CD14-positive monocyte (primary cell): ENCODE results near the gene DCUN1D5. TPM values are rescaled to one million over a fixed set of nuclear protein-coding genes. Genes with fewer than 3 reads are reported as not detected.
A peak's percentile ranks its signal among the peaks of the same experiment; 100 is the strongest.

ENCODE experiments used
- DNase-seq, 3 donors: peaks; one replicate each; pipeline ENCODE4 v3.0.0-alpha.2; 2011 to 2022
- H2AFZ ChIP-seq: 2 replicates; pipeline ENCODE4 v1.6.0; 2012; ENCODE audit warnings: mild to moderate bottlenecking, low read depth, low read length, inconsistent platforms; ENCODE audit not compliant: insufficient read depth, poor library complexity, severe bottlenecking
- H3K27ac ChIP-seq, 2 donors: 1 replicate in 1 of 2; 2 replicates in 1 of 2; pipeline ENCODE4 v1.5.1; 2012 to 2013; ENCODE audit warnings: low read length in 2 of 2, control low read depth in 1 of 2, inconsistent platforms in 1 of 2, low read depth in 1 of 2, mild to moderate bottlenecking in 1 of 2
- H3K27me3 ChIP-seq, 2 donors: one replicate each; pipeline versions ENCODE4 v1.6.0 to v1.6.1; 2011 to 2013; ENCODE audit warnings: low read length in 2 of 2; ENCODE audit not compliant: control insufficient read depth in 2 of 2, insufficient read depth in 2 of 2
- H3K36me3 ChIP-seq, 2 donors: replicated peaks in 1 of 2; 1 replicate in 1 of 2; 2 replicates in 1 of 2; pipeline versions ENCODE4 v1.5.1 to v1.6.1; 2012 to 2013; ENCODE audit warnings: low read length in 2 of 2, control low read depth in 1 of 2, inconsistent platforms in 1 of 2, mild to moderate bottlenecking in 1 of 2; ENCODE audit not compliant: insufficient read depth in 2 of 2, control insufficient read depth in 1 of 2
- H3K4me1 ChIP-seq, 2 donors: 1 replicate in 1 of 2; 2 replicates in 1 of 2; pipeline versions ENCODE4 v1.5.1 to v1.6.1; 2012 to 2013; ENCODE audit warnings: low read length in 2 of 2, control low read depth in 1 of 2, inconsistent platforms in 1 of 2, mild to moderate bottlenecking in 1 of 2, moderate library complexity in 1 of 2; ENCODE audit not compliant: insufficient read depth in 2 of 2, control insufficient read depth in 1 of 2
- H3K4me2 ChIP-seq: replicated peaks from 2 replicates; pipeline ENCODE3; 2012; ENCODE audit warnings: low read length, moderate library complexity, mild to moderate bottlenecking; ENCODE audit not compliant: poor library complexity, severe bottlenecking; ENCODE audit errors: extremely low read depth
- H3K4me3 ChIP-seq, 3 experiments: fragments of 200-600 bp in 1 of 3; sonication (generic) in 1 of 3; replicated peaks in 1 of 3; 1 replicate in 2 of 3; 2 replicates in 1 of 3; pipeline ENCODE4 v1.5.1; 2011 to 2013; ENCODE audit warnings: low read length in 3 of 3, mild to moderate bottlenecking in 3 of 3, control low read depth in 2 of 3, low read depth in 2 of 3, inconsistent platforms in 1 of 3, moderate library complexity in 1 of 3
- H3K79me2 ChIP-seq: 2 replicates; pipeline ENCODE4 v1.6.0; 2012; ENCODE audit warnings: mild to moderate bottlenecking, control low read depth, inconsistent platforms, low read length, moderate library complexity; ENCODE audit not compliant: insufficient read depth
- H3K9ac ChIP-seq: 2 replicates; pipeline ENCODE4 v1.6.0; 2017; ENCODE audit warnings: low read length, mild to moderate bottlenecking; ENCODE audit not compliant: insufficient read depth, poor library complexity, severe bottlenecking
- H3K9me3 ChIP-seq, 2 donors: replicated peaks in 1 of 2; 1 replicate in 1 of 2; 2 replicates in 1 of 2; pipeline versions ENCODE4 v1.5.1 to v1.6.1; 2012 to 2013; ENCODE audit warnings: low read length in 2 of 2, control low read depth in 1 of 2; ENCODE audit not compliant: control insufficient read depth in 1 of 2, insufficient read depth in 1 of 2
- H4K20me1 ChIP-seq: 2 replicates; pipeline ENCODE4 v1.6.0; 2012; ENCODE audit warnings: mild to moderate bottlenecking, low read length, control low read depth, moderate library complexity; ENCODE audit not compliant: insufficient read depth
- H3K27ac Mint-ChIP-seq, 7 donors: one replicate each; pipeline ENCODE4 v1.8.0; 2020; ENCODE audit warnings: mild to moderate bottlenecking in 7 of 7, mixed read lengths in 7 of 7, moderate library complexity in 6 of 7, inconsistent platforms in 2 of 7
- H3K27me3 Mint-ChIP-seq, 3 donors: one replicate each; pipeline ENCODE4 v1.8.0; 2021 to 2022; ENCODE audit warnings: low read depth in 3 of 3, mild to moderate bottlenecking in 3 of 3, mixed read lengths in 3 of 3, moderate library complexity in 3 of 3, inconsistent platforms in 1 of 3
- H3K36me3 Mint-ChIP-seq, 2 donors: one replicate each; pipeline ENCODE4 v1.8.0; 2020; ENCODE audit warnings: mixed read lengths in 2 of 2, inconsistent platforms in 1 of 2, mild to moderate bottlenecking in 1 of 2
- H3K4me1 Mint-ChIP-seq: one replicate; pipeline ENCODE4 v1.8.0; 2020; ENCODE audit warnings: mild to moderate bottlenecking, mixed read lengths
- H3K4me3 Mint-ChIP-seq, 2 donors: one replicate each; pipeline ENCODE4 v1.8.0; 2020; ENCODE audit warnings: mild to moderate bottlenecking in 2 of 2, mixed read lengths in 2 of 2, moderate library complexity in 1 of 2
- H3K9me3 Mint-ChIP-seq, 7 donors: one replicate each; pipeline ENCODE4 v1.8.0; 2020 to 2022; ENCODE audit warnings: mixed read lengths in 7 of 7, mild to moderate bottlenecking in 6 of 7, moderate library complexity in 6 of 7, inconsistent platforms in 2 of 7
- WGBS: methylation state at CpG from one replicate; pipeline ENCODE4 v1.1.5; 2013; ENCODE audit warnings: missing lambda C conversion rate; ENCODE audit not compliant: insufficient coverage; 5-methylcytosine and 5-hydroxymethylcytosine counted together
- intact Hi-C, 2 donors: fragments of 100-400 bp; cut with micrococcal nuclease; formaldehyde crosslinking; loops; one replicate each; pipeline versions ENCODE4 v1.15.0 to v1.15.1; 2023
- polyA plus RNA-seq, 3 donors: library from polyadenylated mRNA; depleted of rRNA in 1 of 3; unstranded in 2 of 3; stranded (reverse) in 1 of 3; fragments of 300-500 nt in 2 of 3; fragments of >200 nt in 1 of 3; fragmentation: Illumina TruSeq in 2 of 3; gene quantifications; 1 replicate in 2 of 3; 2 replicates in 1 of 3; pipeline ENCODE4 v1.2.3, GENCODE V29; 2012 to 2021
- TF ChIP-seq, protein P1 (sequence below): fragments of 200-600 bp; IDR thresholded peaks from one replicate; pipeline ENCODE4 v1.8.0; 2022; ENCODE audit warnings: antibody characterized with exemption, mild to moderate bottlenecking

Gene DCUN1D5
- polyA plus RNA-seq, 3 donors = 7.8 to 20.3 (median 19.5) TPM

DNA sequence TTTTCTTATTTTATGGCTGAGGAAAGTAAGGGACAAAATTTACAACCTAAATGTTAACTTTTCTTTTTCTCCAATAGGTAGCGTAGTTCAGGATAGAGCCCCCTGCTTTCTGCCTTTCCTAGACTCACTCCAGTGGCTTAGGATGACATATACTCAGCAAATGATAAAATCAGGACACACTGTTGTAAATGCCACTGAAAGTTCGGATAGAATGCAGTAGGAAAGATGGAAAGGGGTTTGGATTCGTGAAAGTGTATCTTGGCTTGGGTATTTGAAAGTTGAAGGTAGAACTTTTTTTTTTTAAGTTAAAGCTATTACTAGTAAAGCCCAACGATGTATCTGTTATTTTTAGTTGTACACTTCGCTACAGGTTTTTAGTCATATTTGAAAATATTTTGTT lies 19.4 kb upstream of the DCUN1D5 start:
- Mint-ChIP-seq H3K9me3 (no peaks in the 10 kb centered on the region), H3K27me3 (peaks cover 0 to 9% (median 7%) of the 10 kb centered on the region in 3 donors), H3K27ac (no peak overlapping the region), H3K36me3 (no peaks in the 10 kb centered on the region), H3K4me1 (peaks cover 12% of the 10 kb centered on the region), H3K4me3 (peak overlapping the region in 1 of 2 donors; percentile 1)
- no peak overlapping the region for H3K9ac ChIP-seq
- H3K4me3 ChIP-seq = no peak overlapping the region
- no peak overlapping the region for H3K27ac ChIP-seq
- peaks cover 16 to 17% of the 10 kb centered on the region in 2 donors for H3K4me1 ChIP-seq
- no peaks in the 10 kb centered on the region for H3K9me3 ChIP-seq
- no peaks in the 10 kb centered on the region for H3K79me2 ChIP-seq
- no peaks in the 10 kb centered on the region for H3K36me3 ChIP-seq
- intact Hi-C loops = no loop called here
- no peak overlapping the region for H3K4me2 ChIP-seq
- DNase-seq = no peak
- WGBS = 86% methylated on average over 2 of the region's 5 CpGs
- no peaks in the 10 kb centered on the region for H3K27me3 ChIP-seq
- no peak overlapping the region for H2AFZ ChIP-seq
- TF ChIP-seq, protein P1, sequence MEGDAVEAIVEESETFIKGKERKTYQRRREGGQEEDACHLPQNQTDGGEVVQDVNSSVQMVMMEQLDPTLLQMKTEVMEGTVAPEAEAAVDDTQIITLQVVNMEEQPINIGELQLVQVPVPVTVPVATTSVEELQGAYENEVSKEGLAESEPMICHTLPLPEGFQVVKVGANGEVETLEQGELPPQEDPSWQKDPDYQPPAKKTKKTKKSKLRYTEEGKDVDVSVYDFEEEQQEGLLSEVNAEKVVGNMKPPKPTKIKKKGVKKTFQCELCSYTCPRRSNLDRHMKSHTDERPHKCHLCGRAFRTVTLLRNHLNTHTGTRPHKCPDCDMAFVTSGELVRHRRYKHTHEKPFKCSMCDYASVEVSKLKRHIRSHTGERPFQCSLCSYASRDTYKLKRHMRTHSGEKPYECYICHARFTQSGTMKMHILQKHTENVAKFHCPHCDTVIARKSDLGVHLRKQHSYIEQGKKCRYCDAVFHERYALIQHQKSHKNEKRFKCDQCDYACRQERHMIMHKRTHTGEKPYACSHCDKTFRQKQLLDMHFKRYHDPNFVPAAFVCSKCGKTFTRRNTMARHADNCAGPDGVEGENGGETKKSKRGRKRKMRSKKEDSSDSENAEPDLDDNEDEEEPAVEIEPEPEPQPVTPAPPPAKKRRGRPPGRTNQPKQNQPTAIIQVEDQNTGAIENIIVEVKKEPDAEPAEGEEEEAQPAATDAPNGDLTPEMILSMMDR = no peak
- no peaks in the 10 kb centered on the region for H4K20me1 ChIP-seq

DNA sequence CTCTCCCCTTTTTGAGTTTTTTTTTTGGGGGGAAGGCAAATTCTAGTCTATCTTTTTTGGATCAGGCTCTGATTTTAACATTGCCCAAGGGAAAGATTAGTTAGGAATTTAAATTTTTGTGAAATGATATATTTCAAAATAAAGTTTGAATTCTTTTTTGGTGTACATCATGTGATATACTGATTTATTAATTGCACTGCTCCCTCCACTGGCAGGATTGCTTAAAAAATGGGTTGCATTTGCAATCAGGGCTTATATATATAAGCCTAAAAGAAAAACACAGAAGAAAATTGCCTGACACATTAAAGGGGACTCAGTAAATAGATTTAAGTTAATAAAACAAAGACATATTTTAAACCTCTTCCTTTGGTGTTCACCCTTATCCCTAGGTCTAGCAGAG lies 18.4 kb upstream of the DCUN1D5 start:
- Histone ChIP-seq H4K20me1 (no peaks in the 10 kb centered on the region), H2AFZ (peak overlapping the region; percentile 87), H3K9me3 (no peaks in the 10 kb centered on the region), H3K27ac (no peak overlapping the region), H3K36me3 (no peaks in the 10 kb centered on the region), H3K9ac (no peak overlapping the region), H3K4me3 (no peak overlapping the region), H3K27me3 (peaks cover 0 to 7% of the 10 kb centered on the region in 2 donors), H3K4me2 (peak overlapping the region; percentile 89), H3K79me2 (no peaks in the 10 kb centered on the region), H3K4me1 (peaks cover 16 to 17% of the 10 kb centered on the region in 2 donors)
- Mint-ChIP-seq H3K36me3 (no peaks in the 10 kb centered on the region), H3K4me1 (peaks cover 12% of the 10 kb centered on the region), H3K9me3 (no peaks in the 10 kb centered on the region), H3K27me3 (peaks cover 3 to 11% (median 9%) of the 10 kb centered on the region in 3 donors), H3K4me3 (peak overlapping the region in 1 of 2 donors; percentile 100), H3K27ac (peak overlapping the region in 2 of 7 donors; percentile 2 to 89)
- DNase-seq = no peak
- TF ChIP-seq, protein P1 = no peak
- intact Hi-C loops = no loop called here
